Duodenal mucosa (tissue), 2 donors: Measurements from ENCODE around the gene PLXNB2.
"Not testable (repeated sequence)": the region's sequence is repeated elsewhere in the genome, so short reads cannot be mapped to it uniquely, and the experiment has no call there.

ENCODE experiments used
- H3K27ac ChIP-seq: one replicate; pipeline ENCODE4 v1.7.0; 2013; ENCODE audit warnings: low read depth, low read length
- H3K27me3 ChIP-seq, 2 donors: one replicate each; pipeline ENCODE4 v1.7.0; 2013; ENCODE audit warnings: low read length in 2 of 2, control low read depth in 1 of 2; ENCODE audit not compliant: insufficient read depth in 2 of 2, control insufficient read depth in 1 of 2
- H3K36me3 ChIP-seq, 2 donors: one replicate each; pipeline ENCODE4 v1.7.0; 2013; ENCODE audit warnings: low read length in 2 of 2, control low read depth in 1 of 2; ENCODE audit not compliant: insufficient read depth in 2 of 2, control insufficient read depth in 1 of 2
- H3K4me1 ChIP-seq, 2 donors: one replicate each; pipeline ENCODE4 v1.7.0; 2013; ENCODE audit warnings: low read length in 2 of 2, control low read depth in 1 of 2; ENCODE audit not compliant: insufficient read depth in 2 of 2, control insufficient read depth in 1 of 2
- H3K4me3 ChIP-seq, 2 donors: one replicate each; pipeline ENCODE4 v1.7.0; 2013; ENCODE audit warnings: low read length in 2 of 2, low read depth in 1 of 2
- H3K9ac ChIP-seq, 2 donors: one replicate each; pipeline ENCODE4 v1.7.0; 2013; ENCODE audit warnings: low read length in 2 of 2, low read depth in 1 of 2
- H3K9me3 ChIP-seq, 2 donors: one replicate each; pipeline ENCODE4 v1.7.0; 2013; ENCODE audit warnings: low read length in 2 of 2, control low read depth in 1 of 2; ENCODE audit not compliant: control insufficient read depth in 1 of 2

Gene PLXNB2

DNA sequence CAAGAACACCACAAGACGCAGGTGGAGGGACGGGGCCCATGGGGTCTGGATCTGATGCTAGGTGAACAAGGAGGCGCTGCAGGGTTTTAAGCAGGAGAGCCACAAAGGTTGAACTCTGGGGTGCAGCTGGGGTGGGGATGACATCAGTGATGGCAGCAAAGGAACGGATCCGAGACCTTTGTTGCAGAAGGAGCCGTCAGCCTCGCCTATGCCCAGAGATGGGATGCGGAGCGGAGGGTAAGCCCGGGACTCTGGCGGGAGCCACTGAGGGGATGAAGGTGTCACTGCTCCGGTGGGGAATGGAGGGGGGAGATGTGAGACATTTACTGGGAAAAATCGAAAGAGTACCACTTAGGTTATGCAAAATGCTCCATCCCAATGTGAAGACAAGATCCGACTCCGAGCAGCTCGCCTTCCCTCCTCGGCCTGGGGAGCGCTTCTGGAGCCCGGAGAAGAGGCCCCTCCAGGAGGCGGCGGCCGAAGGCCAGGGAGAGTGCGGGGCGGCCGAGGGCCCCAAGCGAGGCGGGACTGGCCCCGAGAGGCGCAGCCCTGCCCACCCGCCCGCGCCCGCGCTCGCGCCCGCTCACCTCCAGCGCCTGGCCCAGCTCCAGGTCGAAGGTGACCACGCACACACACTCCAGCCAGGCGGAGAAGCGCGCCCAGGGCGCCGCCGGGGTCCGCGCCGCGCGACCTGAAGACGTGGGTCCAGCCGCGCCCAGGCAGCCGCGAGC is 18.9 kb upstream of the PLXNB2 start:
- Histone ChIP-seq H3K4me1 (peaks cover 0 to 13% of the 10 kb centered on the region in 2 donors), H3K36me3 (no peaks in the 10 kb centered on the region), H3K27ac (no peak overlapping the region), H3K9ac (peak overlapping the region; percentile 6 to 33), H3K9me3 (no peaks in the 10 kb centered on the region), H3K27me3 (no peaks in the 10 kb centered on the region), H3K4me3 (peak overlapping the region; percentile 56 to 65)

GRCh38 chr22:50325444-50326224 is 18.2 kb upstream of the PLXNB2 start:
- Histone ChIP-seq H3K9me3 (no peaks in the 10 kb centered on the region), H3K27ac (no peak overlapping the region), H3K27me3 (no peaks in the 10 kb centered on the region), H3K36me3 (no peaks in the 10 kb centered on the region), H3K4me3 (no peak overlapping the region), H3K4me1 (peaks cover 0 to 13% of the 10 kb centered on the region in 2 donors), H3K9ac (peak overlapping the region; percentile 6 to 33)

DNA sequence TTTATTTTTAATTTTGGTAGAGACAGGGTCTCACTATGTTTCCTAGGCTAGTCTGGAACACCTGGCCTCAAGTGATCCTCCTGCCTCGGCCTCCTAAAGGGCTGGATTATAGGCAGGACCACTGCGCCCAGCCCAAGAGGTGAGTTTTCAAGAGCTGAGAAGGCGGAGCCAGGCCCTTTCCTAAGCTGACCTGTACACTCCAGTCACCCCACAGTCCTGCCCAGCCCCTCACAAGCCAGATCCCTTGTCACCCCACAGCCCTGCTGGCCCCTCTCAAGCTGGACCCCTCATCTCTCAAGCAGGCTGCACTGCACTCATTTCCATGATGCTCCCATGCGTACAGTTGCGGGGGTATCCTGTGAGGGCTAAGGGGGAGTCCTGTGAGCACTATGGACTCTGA is 16.5 kb upstream of the PLXNB2 start:
- Histone ChIP-seq H3K4me1 (peaks cover 0 to 13% of the 10 kb centered on the region in 2 donors), H3K4me3 (no peak overlapping the region), H3K9ac (no peak overlapping the region), H3K9me3 (no peaks in the 10 kb centered on the region), H3K36me3 (no peaks in the 10 kb centered on the region), H3K27me3 (no peaks in the 10 kb centered on the region), H3K27ac (no peak overlapping the region)

GRCh38 chr22:50322382-50323104 is 15.1 kb upstream of the PLXNB2 start:
- not testable (repeated sequence) for H3K27ac ChIP-seq, H3K4me1 ChIP-seq, H3K4me3 ChIP-seq, H3K36me3 ChIP-seq, H3K27me3 ChIP-seq, H3K9ac ChIP-seq, H3K9me3 ChIP-seq

DNA sequence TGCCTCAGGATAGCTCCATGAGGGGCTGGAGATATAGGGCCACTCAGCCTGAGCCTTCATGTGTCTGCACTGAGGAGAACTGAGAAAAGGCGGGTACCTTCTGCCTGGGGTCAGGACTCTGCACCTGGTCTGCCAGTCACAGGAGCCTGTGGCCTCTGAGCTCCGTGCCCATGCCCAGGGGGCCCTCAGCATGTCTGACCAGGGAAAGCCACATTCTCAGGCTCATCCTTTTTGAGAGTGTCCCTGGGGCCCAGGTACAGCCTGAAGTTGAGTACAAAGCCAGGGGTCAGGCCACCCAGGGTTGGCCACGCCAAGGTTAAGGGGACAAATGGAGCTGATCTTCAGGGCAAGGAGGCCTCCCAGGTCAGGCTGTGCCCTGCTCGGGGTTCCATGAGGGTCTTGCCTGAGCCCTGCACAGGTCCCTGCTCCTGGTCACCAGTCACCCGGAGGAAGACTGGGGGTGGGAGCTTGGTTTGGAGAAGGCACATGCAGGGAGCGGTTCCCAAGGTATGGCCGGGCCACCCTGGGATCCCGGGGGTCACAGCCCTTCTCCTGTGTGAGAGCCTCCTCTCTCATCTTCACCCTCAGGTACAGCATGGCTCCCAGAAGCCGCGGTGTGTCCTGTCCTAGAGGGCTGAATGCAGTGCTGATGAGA is 13.4 kb upstream of the PLXNB2 start:
- peaks cover 0 to 2% of the 10 kb centered on the region in 2 donors for H3K27me3 ChIP-seq
- H3K4me3 ChIP-seq: no peak overlapping the region
- no peak overlapping the region for H3K9ac ChIP-seq
- H3K9me3 ChIP-seq: no peaks in the 10 kb centered on the region
- peaks cover 0 to 5% of the 10 kb centered on the region in 2 donors for H3K4me1 ChIP-seq
- no peaks in the 10 kb centered on the region for H3K36me3 ChIP-seq
- no peak overlapping the region for H3K27ac ChIP-seq

GRCh38 chr22:50320116-50320515 is 12.7 kb upstream of the PLXNB2 start:
- H3K4me1 ChIP-seq: peaks cover under 1 to 11% of the 10 kb centered on the region in 2 donors
- H3K36me3 ChIP-seq: no peaks in the 10 kb centered on the region
- no peak overlapping the region for H3K9ac ChIP-seq
- no peak overlapping the region for H3K4me3 ChIP-seq
- no peak overlapping the region for H3K27ac ChIP-seq
- no peaks in the 10 kb centered on the region for H3K9me3 ChIP-seq
- H3K27me3 ChIP-seq: peaks cover 0 to 4% of the 10 kb centered on the region in 2 donors

- Histone ChIP-seq H3K4me3 (no peak overlapping the region), H3K36me3 (no peaks in the 10 kb centered on the region), H3K9ac (no peak overlapping the region), H3K27me3 (peaks cover 0 to 4% of the 10 kb centered on the region in 2 donors), H3K4me1 (peaks cover 6 to 16% of the 10 kb centered on the region in 2 donors), H3K27ac (no peak overlapping the region), H3K9me3 (no peaks in the 10 kb centered on the region)
These were observed 12.1 kb upstream of the PLXNB2 start for GRCh38 chr22:50319503-50319951.

DNA sequence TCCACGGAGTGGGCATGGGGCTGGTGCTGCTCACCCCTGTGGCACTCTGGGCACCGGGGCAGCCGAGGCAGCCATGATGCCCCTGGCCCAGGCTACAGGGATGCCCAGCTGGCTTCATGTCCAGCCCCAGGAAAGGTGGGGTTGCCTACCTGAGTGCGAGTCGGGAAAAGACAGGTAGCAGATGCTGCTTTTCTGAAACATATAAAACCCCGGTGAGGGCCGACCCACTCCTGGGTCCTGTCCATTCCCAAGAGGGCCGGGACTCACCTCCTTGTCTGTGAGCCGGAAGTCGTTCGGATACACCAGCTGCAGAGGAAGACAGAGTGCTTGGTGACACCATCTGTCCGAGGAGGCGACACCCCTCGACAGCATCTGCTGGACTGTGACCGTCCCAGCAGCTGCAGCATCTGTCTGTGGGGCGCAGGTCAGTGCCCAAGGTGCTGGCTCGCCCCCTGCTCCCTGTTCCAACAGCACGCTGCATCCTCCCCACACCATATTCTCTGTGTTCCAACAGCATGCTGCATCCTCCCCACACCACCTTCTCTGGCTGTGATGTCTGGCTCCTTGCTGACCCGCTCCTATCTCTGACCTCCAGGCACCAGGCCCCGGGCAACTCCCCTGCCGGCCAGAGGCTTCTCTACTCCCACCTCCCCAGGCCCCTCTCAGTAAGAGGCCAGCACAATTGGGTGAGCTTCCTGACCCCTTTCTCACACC is 11.4 kb upstream of the PLXNB2 start:
- no peaks in the 10 kb centered on the region for H3K36me3 ChIP-seq
- peaks cover 13 to 22% of the 10 kb centered on the region in 2 donors for H3K4me1 ChIP-seq
- no peak overlapping the region for H3K27ac ChIP-seq
- no peaks in the 10 kb centered on the region for H3K9me3 ChIP-seq
- H3K27me3 ChIP-seq: peaks cover 0 to 4% of the 10 kb centered on the region in 2 donors
- H3K4me3 ChIP-seq: no peak overlapping the region
- no peak overlapping the region for H3K9ac ChIP-seq

DNA sequence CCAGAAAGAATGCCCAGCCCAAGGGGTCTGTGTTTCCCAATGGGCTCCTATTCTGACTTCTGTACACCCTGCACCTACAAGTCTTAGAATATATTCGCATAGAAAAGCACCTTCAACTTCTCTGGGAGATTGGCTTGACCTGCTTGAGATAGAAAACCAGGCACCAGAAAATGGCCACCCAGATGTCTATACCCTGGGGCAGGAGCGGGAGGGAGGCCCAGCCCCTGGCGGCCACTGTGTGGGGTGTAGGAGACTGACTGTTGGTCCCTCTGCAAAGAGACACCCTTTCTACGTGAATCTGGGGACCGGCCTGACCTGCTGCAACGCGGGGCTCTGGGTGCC is 10.9 kb upstream of the PLXNB2 start:
- H3K4me3 ChIP-seq: no peak overlapping the region
- no peak overlapping the region for H3K9ac ChIP-seq
- H3K27ac ChIP-seq: no peak overlapping the region
- peaks cover 0 to 4% of the 10 kb centered on the region in 2 donors for H3K27me3 ChIP-seq
- H3K36me3 ChIP-seq: no peaks in the 10 kb centered on the region
- H3K4me1 ChIP-seq: peaks cover 15 to 26% of the 10 kb centered on the region in 2 donors
- no peaks in the 10 kb centered on the region for H3K9me3 ChIP-seq
